Dendritic cell treated with granulocyte-macrophage colony-stimulating factor and Interleukin-4, amounts not matched to agents 40 ng/mL and 50 ng/mL, for 4 days (primary cell): ENCODE results near the gene TRANK1.
A peak's percentile ranks its signal among the peaks of the same experiment; 100 is the strongest.

ENCODE experiments used
- H3K27ac Mint-ChIP-seq: one replicate; pipeline ENCODE4 v1.8.0; 2022; ENCODE audit warnings: mild to moderate bottlenecking, mixed read lengths
- H3K27me3 Mint-ChIP-seq: one replicate; pipeline ENCODE4 v1.8.0; 2022; ENCODE audit warnings: mild to moderate bottlenecking, mixed read lengths
- H3K36me3 Mint-ChIP-seq: one replicate; pipeline ENCODE4 v1.8.0; 2022; ENCODE audit warnings: low read depth, mixed read lengths
- H3K4me1 Mint-ChIP-seq: one replicate; pipeline ENCODE4 v1.8.0; 2022; ENCODE audit warnings: low read depth, mixed read lengths
- H3K4me3 Mint-ChIP-seq: one replicate; pipeline ENCODE4 v1.8.0; 2022; ENCODE audit warnings: mild to moderate bottlenecking, moderate library complexity, mixed read lengths
- H3K9me3 Mint-ChIP-seq: one replicate; pipeline ENCODE4 v1.8.0; 2022; ENCODE audit warnings: mixed read lengths
- intact Hi-C: fragments of 100-400 bp; cut with micrococcal nuclease; formaldehyde crosslinking; loops from one replicate; pipeline ENCODE4 v1.15.0; 2022

TRANK1 gene

DNA sequence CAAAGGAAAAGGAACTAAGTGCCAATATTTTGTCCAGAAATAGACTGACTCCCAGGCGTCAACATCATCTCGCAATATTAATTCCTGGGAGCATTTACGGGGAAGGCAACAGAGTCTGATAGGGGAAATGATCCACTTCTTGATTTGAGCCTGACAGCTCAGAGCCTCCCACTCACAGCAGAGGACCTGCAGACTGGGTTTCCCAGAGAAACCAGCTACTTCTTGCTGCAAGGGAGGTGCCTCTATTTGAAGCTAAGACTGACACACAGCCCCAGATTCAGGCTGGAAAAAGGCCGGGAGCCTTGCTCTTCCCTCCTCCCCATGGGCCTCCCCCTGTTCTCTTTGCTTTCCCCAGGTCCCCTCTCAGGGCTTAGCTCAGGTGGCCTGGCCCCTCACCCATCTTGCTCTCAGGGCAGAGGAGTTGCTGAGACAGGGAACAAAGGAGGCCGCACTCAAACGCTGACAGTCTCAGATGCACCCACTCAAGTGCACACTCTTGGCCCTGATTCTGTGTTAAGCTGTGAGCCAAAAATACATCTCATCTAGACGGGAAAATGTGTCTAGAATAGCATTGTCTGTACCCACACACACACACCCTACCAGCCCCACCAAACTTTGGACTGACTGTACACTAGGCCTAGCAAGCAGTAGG, 130.7 kb downstream of the TRANK1 start:
- Mint-ChIP-seq H3K4me3 (no peak overlapping the region), H3K9me3 (no peaks in the 10 kb centered on the region), H3K36me3 (no peaks in the 10 kb centered on the region), H3K27me3 (peaks cover 4% of the 10 kb centered on the region), H3K27ac (peak overlapping the region; percentile 58), H3K4me1 (peaks cover 37% of the 10 kb centered on the region)
- intact Hi-C loops, result no loop called here

DNA sequence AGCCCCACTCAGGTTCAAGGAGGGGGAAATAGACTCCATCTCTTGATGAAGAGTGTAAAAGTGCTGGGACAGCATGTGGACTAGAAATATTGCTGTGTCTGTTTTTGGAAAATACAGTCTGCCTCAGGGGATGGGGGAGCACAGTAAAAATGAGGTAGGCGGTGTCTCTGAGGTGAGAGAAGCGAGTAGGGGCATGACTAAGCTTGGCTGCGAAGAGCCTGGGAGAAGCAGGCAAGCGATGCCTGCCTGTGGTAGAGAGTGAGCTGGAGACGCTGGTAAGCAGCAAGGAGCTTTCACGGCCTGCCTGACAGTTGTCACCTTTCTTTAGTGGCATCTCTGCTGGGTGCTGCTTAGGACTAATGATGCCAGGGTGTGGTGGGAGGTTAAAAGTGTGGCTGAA, 131.5 kb downstream of the TRANK1 start:
- no peaks in the 10 kb centered on the region for H3K9me3 Mint-ChIP-seq
- peaks cover 4% of the 10 kb centered on the region for H3K27me3 Mint-ChIP-seq
- peaks cover 44% of the 10 kb centered on the region for H3K4me1 Mint-ChIP-seq
- H3K27ac Mint-ChIP-seq, result no peak overlapping the region
- H3K4me3 Mint-ChIP-seq, result no peak overlapping the region
- intact Hi-C loops, result no loop called here
- no peaks in the 10 kb centered on the region for H3K36me3 Mint-ChIP-seq

DNA sequence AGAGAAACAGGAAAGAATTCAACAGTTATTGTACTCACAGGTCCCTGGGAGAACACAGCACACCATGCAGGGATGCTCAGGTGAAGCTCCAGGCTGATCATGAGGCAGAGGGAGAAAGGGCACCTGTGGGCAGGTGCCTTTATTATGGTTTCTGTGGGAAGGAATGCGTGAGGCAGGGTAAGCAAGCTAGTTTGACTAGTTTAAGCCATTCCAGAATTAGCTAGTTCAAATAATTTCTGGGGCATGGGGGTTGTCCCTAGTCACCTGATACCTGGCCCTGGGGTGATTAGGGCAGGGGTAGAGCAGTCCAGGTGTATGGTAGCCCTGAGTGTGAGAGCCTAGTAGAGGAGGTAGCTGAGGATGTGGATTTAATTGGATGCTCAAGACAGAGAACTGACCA, 132.6 kb downstream of the TRANK1 start:
- Mint-ChIP-seq H3K36me3 (no peaks in the 10 kb centered on the region), H3K27me3 (peaks cover 4% of the 10 kb centered on the region), H3K9me3 (no peaks in the 10 kb centered on the region), H3K4me3 (no peak overlapping the region), H3K27ac (no peak overlapping the region), H3K4me1 (peaks cover 43% of the 10 kb centered on the region)
- intact Hi-C loops, result no loop called here

DNA sequence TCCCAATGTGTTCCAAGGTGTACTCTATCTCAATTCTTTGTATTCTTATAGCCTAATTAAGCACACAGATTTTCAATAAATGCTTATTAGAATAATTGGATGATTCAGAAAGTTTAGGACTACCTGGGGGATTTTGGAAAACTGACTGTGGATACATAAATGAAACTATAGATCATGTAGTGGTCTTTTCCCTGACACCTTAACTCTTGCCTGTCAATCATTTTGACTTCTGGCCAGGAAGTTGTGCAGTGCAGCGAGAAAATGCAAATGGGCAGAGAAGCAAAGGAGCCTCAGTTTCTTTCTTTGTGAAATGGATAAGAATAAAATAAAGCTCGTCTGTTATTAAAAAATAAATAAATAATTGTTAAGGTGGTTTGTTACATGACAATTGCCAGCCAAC, 133.1 kb downstream of the TRANK1 start:
- no peaks in the 10 kb centered on the region for H3K36me3 Mint-ChIP-seq
- H3K27ac Mint-ChIP-seq, result no peak overlapping the region
- no peak overlapping the region for H3K4me3 Mint-ChIP-seq
- intact Hi-C loops, result no loop called here
- H3K9me3 Mint-ChIP-seq, result peaks cover under 1% of the 10 kb centered on the region
- peaks cover 39% of the 10 kb centered on the region for H3K4me1 Mint-ChIP-seq
- peaks cover 4% of the 10 kb centered on the region for H3K27me3 Mint-ChIP-seq

DNA sequence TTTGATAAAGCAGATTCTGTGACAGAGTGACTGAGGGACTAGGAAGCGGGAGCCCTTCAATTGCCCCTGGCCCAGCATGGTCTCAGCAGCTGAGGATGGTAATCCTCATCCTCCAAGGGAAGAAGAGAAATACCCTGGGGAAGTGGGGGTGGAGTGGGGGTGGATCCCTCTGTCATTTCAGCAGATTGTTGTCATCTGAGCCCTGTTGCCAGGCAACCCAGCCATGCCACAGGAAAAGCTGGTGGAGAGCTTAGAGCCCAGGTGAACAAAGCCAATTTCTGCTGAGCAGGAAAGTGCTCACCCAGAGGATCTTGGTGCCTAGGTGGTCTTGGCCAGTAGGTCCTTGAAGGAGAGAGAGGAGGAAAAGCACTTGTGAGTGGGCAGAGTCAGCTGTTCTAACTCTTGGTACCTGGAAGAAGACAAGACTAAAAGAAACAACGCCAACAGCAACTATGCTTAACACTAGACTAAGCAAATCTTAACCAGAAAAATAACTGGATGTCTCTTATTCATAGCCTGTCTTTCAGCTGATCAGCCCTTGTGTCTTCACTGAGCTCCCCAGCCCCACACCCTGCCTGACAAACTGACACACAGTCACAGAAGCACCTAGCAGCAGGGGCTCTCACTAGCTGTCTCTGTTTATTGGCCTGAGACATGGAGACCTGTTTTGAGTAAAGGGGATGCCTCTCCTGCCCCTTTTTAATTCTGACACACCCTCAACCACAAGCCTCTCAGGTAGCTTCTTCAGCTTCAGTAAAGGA, 140.4 kb downstream of the TRANK1 start:
- no peak overlapping the region for H3K4me3 Mint-ChIP-seq
- no peaks in the 10 kb centered on the region for H3K36me3 Mint-ChIP-seq
- H3K27me3 Mint-ChIP-seq, result peaks cover 11% of the 10 kb centered on the region
- H3K27ac Mint-ChIP-seq, result no peak overlapping the region
- intact Hi-C loops, result no loop called here
- peaks cover 17% of the 10 kb centered on the region for H3K4me1 Mint-ChIP-seq
- H3K9me3 Mint-ChIP-seq, result peaks cover 13% of the 10 kb centered on the region

DNA sequence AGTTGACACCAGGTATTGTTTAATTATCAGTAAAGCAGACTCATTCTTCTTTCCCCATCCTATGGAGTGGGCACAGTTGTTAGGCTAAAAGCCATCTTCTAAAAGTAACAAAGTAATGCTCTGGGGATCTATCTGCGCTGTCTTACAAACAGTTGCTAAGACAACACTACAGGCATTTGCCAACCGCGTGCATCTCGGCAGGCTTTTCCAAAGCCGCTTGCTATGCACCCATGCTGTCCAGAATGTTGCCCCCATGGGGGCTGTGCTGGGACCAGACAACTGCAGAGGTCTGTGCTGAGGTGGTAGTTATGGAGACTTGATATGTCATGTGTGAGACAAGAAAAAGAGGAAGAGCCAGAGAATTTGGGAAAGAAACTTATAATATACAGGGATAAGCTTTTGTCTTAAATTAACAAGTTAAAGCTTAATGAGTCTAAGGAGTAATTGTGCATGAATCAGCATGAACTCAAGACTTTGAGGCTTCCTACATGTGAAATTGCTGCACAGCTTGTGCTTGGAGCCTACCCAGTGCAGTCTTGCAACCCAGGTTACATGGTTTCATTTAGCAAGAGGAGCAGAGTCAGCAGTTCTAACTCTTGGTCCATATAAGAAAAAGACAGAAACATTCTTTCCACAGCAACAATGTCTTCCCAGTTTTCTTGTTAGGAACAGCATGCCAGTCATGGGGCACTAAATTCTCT, 141.6 kb downstream of the TRANK1 start:
- Mint-ChIP-seq H3K4me1 (peaks cover 10% of the 10 kb centered on the region), H3K27ac (no peak overlapping the region), H3K27me3 (peaks cover 11% of the 10 kb centered on the region), H3K4me3 (no peak overlapping the region), H3K36me3 (no peaks in the 10 kb centered on the region), H3K9me3 (peaks cover 13% of the 10 kb centered on the region)
- intact Hi-C loops, result no loop called here

DNA sequence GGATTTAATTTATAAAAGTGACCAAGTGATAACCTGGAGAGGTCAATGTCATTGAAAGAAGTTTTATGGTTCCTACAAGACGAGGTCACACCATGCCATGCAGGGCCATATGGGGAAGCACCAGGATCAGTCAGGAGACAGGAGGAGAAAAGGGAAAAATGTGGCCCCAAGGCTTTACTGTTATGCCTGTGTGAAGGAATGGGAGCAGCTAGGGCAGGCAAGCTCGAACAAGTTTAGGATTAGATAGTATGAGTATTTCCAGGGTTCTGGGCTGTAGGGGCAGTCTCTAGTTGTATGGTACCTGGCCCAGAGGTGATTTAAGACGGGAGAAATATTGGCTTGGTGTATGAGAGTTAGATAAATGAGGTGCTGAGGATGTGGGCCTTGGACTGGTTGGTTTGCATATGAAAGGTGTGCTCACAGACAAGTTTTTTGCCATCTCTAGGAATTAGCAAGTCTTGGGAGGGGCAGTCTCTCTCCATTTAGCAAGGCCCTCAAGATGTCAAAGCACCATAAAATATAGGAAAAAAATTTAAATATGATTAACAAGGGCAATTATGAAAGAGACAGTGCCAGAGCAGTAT, 144.2 kb downstream of the TRANK1 start:
- intact Hi-C loops, result no loop called here
- H3K4me1 Mint-ChIP-seq, result peaks cover 15% of the 10 kb centered on the region
- H3K27ac Mint-ChIP-seq, result no peak overlapping the region
- H3K27me3 Mint-ChIP-seq, result peaks cover 9% of the 10 kb centered on the region
- no peak overlapping the region for H3K4me3 Mint-ChIP-seq
- no peaks in the 10 kb centered on the region for H3K36me3 Mint-ChIP-seq
- H3K9me3 Mint-ChIP-seq, result peaks cover under 1% of the 10 kb centered on the region

DNA sequence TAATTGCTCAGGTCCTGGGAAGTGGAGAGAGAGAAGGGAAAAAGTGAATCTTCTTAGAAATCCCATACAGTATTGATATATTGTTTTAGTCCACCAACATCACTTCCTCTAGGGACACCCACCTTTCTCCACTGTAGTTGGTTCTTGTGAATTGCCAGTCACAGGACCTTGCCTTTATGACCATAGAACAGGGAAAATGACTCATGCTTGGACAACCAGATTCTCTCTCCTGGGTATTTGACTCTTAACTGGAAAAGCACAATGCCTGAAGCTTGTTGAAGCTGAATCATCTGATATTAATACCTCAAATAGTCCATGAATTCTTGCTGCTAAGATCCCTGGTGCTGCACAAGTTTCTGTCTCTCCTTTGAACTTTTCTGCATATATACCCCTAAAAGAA, 148.0 kb downstream of the TRANK1 start:
- H3K27ac Mint-ChIP-seq, result no peak overlapping the region

DNA sequence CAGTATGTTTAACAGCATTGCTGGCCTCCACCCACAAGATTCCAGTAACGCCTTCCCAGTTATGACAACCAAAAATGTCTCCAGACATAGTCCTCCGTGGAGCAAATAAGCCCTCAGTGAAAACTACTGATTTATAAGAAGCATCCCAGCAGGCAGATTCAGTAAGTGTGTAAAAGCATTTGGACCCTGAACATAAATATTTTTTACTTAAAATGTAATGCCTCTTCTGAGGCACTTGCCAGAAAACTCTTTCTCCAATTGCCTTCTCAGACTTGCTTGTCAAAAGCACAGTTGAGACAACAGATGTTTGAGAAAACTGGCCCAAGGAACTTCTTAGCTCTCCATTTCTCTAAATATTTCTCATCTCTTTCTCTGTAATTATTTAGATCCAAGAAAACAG, 148.7 kb downstream of the TRANK1 start:
- intact Hi-C loops, result no loop called here
- no peaks in the 10 kb centered on the region for H3K9me3 Mint-ChIP-seq
- no peaks in the 10 kb centered on the region for H3K36me3 Mint-ChIP-seq
- H3K27ac Mint-ChIP-seq, result no peak overlapping the region
- H3K4me1 Mint-ChIP-seq, result peaks cover 26% of the 10 kb centered on the region
- H3K27me3 Mint-ChIP-seq, result peaks cover 5% of the 10 kb centered on the region
- no peak overlapping the region for H3K4me3 Mint-ChIP-seq

More for the DNA sequence above, 148.0 kb downstream of the TRANK1 start:
- Mint-ChIP-seq H3K4me1 (peaks cover 19% of the 10 kb centered on the region), H3K27me3 (peaks cover 7% of the 10 kb centered on the region), H3K4me3 (no peak overlapping the region), H3K9me3 (no peaks in the 10 kb centered on the region), H3K36me3 (no peaks in the 10 kb centered on the region)
- intact Hi-C loops, result no loop called here

DNA sequence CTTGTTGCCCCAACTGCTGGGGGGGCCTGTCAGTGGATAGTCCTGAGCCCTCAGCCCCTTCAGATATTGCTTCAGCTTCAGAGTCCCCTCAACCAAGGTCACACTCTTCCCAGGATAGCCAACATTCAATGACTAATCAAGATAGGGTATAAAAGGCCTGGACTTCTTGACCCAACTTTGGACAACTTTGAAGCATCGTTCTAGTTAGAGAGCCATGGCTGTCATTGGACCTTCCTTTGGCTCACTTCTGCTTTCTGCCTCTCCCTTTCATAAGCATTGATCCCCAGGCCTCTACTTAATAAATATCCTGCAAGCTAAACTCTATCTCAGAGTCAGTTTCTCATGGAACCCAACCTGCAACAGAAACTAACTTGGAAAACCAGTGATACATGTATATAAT, 149.2 kb downstream of the TRANK1 start:
- H3K4me3 Mint-ChIP-seq, result no peak overlapping the region
- intact Hi-C loops, result no loop called here
- no peak overlapping the region for H3K27ac Mint-ChIP-seq
- peaks cover 5% of the 10 kb centered on the region for H3K27me3 Mint-ChIP-seq
- no peaks in the 10 kb centered on the region for H3K9me3 Mint-ChIP-seq
- H3K36me3 Mint-ChIP-seq, result no peaks in the 10 kb centered on the region
- H3K4me1 Mint-ChIP-seq, result peaks cover 32% of the 10 kb centered on the region

DNA sequence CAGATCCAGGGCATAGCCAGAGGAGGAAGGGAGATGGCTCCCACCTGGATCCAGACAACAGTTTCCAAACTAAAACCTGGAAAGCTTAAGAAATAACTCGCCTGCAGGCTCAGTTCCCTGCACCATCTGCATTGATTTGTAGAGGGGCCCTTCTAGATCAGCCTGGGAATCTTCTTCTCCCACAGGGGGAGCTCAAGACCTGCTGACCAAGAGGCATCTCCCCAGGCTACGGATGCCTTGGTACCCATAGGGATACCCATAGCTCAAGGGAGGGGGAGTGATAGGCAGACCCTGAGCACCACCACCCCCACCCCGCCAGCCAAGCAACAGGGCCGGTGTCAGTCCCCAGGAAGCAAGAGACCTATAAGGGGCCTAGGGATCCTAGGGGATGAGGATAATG, 152.5 kb downstream of the TRANK1 start:
- intact Hi-C loops, result no loop called here
- Mint-ChIP-seq H3K27ac (peak overlapping the region; percentile 5), H3K4me3 (no peak overlapping the region), H3K27me3 (peaks cover 8% of the 10 kb centered on the region), H3K4me1 (peaks cover 62% of the 10 kb centered on the region), H3K9me3 (no peaks in the 10 kb centered on the region), H3K36me3 (no peaks in the 10 kb centered on the region)

DNA sequence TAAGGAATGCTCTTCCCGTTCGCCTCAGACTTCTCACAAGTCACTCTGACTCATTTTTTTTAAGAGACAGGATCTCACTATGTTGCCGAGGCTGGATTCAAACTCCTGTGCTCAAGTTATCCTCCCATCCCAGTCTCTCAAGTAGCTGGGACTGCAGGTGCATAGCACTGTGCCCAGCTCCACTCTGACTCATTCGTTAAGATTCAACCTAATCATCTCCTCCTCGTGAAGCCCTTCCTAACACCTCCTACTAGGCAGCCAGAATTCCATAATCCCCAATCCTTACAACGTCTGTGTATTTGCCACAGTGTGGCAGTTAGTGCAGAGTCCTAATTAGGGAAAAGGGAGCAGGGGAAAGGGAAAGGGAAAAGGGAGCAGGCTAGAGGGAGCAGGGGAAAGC, 154.1 kb downstream of the TRANK1 start:
- Mint-ChIP-seq H3K27me3 (peaks cover 8% of the 10 kb centered on the region), H3K4me1 (peaks cover 73% of the 10 kb centered on the region), H3K9me3 (no peaks in the 10 kb centered on the region), H3K27ac (peak overlapping the region; percentile 5), H3K36me3 (no peaks in the 10 kb centered on the region), H3K4me3 (no peak overlapping the region)
- intact Hi-C loops, result no loop called here

DNA sequence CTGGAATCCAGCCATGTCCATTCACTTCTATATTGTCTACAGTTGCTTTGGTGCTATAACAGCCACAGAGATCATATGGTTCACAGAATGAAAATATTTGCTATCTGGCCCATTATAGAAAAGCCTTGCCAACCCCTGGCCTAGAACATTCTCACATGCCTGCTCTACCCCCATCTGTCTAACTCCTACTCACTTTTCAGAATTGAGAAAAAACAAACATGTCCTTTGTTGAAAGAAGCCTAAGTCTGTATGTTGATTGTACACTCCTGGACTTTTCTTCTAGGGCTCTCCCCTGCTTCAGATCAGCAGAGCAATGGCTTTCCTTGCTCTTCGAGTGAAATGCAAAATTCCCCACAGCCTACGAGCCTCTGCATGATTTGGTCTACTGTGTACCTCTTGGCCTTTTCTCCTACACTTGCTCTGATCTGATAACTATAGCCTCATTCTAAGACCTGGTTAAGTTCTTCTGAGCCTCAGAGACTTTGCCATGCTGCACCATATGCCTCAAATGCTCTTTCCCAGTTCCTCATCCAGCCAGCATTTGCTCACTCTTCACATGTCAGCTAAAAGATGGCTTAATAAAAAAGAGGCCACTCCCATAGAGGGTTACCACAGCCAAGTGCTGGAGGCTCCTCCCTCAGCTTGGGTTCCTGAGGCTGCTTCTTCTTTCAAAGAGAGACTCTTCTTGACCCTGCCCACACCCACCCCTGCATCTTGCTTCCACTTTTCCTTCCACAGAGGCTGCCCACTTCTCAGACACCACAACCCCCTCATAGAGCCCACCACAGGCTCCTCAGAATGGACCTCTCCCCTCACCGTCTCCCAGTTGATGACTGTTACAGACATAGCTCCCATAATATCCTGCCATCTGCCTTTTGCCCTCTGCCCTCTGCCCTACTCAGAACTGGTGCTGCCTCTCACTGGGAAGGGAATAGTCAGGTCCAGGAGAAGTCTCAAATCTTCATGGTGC, 157.6 kb downstream of the TRANK1 start:
- peak overlapping the region; percentile 85 for H3K27ac Mint-ChIP-seq
- peaks cover 5% of the 10 kb centered on the region for H3K27me3 Mint-ChIP-seq
- no peaks in the 10 kb centered on the region for H3K36me3 Mint-ChIP-seq
- H3K9me3 Mint-ChIP-seq, result no peaks in the 10 kb centered on the region
- H3K4me3 Mint-ChIP-seq, result no peak overlapping the region
- intact Hi-C loops, result loop anchor here (5.0 kb wide), 1 partner anchor 55 kb away; no protein-coding TSS in a partner anchor
- peaks cover 67% of the 10 kb centered on the region for H3K4me1 Mint-ChIP-seq
